Measurements from ENCODE around the gene TXNL1.

- TF ChIP-seq EP300 (IDR thresholded peaks at IDR 0.05) (no peak), CTCF (IDR thresholded peaks at IDR 0.05) (no peak), POLR2A (IDR thresholded peaks at IDR 0.05) (no peak), POLR2AphosphoS5 (IDR thresholded peaks at IDR 0.05) (no peak)
Measured at GRCh38 chr18:56662063-56662408, 23.6 kb upstream of the TXNL1 start.

Data from upper lobe of left lung (tissue), 4 donors.